Sigmoid colon (tissue), 7 donors: ENCODE data around the gene SPTBN4. TPM values are rescaled to one million over a fixed set of nuclear protein-coding genes. Genes with fewer than 3 reads are reported as not detected.
A peak's percentile ranks its signal among the peaks of the same experiment; 100 is the strongest.
"Not testable (repeated sequence)": the region's sequence is repeated elsewhere in the genome, so short reads cannot be mapped to it uniquely, and the experiment has no call there.

Source experiments
- DNase-seq: peaks from one replicate; pipeline ENCODE4 v3.0.0-alpha.2; 2019
- H3K27ac ChIP-seq, 4 donors: fragments of 200-600 bp; sonication (generic); one replicate each; pipeline ENCODE4 v1.5.1; 2016 to 2019; ENCODE audit warnings: mild to moderate bottlenecking in 1 of 4
- H3K27me3 ChIP-seq, 3 donors: fragments of 200-600 bp; sonication (generic); one replicate each; pipeline ENCODE4 v1.5.1; 2019; ENCODE audit warnings: mild to moderate bottlenecking in 1 of 3
- H3K36me3 ChIP-seq, 4 donors: fragments of 200-600 bp; sonication (generic); one replicate each; pipeline ENCODE4 v1.5.1; 2016 to 2019
- H3K4me1 ChIP-seq, 4 donors: fragments of 200-600 bp; sonication (generic); one replicate each; pipeline ENCODE4 v1.5.1; 2017 to 2019
- H3K4me3 ChIP-seq, 4 donors: fragments of 200-600 bp; sonication (generic); one replicate each; pipeline ENCODE4 v1.5.1; 2017 to 2019; ENCODE audit warnings: mild to moderate bottlenecking in 2 of 4, moderate library complexity in 1 of 4
- H3K9me3 ChIP-seq, 4 donors: fragments of 200-600 bp in 3 of 4; sonication (generic) in 3 of 4; one replicate each; pipeline versions ENCODE4 v1.5.1 to v1.6.1; 2013 to 2019
- EP300 ChIP-seq, 4 donors: sonication (generic); formaldehyde crosslinking; IDR thresholded peaks; one replicate each; pipeline ENCODE4 v1.6.1; 2017; ENCODE audit warnings: antibody characterized with exemption in 4 of 4
- POLR2A ChIP-seq, 2 donors: fragments of 450-650 bp; IDR thresholded peaks; one replicate each; pipeline ENCODE4 v1.6.1; 2016; ENCODE audit warnings: antibody characterized with exemption in 2 of 2, mild to moderate bottlenecking in 2 of 2, moderate library complexity in 2 of 2
- POLR2AphosphoS5 ChIP-seq, 4 donors: sonication (generic); formaldehyde crosslinking; IDR thresholded peaks; one replicate each; pipeline ENCODE4 v1.6.1; 2017; ENCODE audit warnings: antibody characterized with exemption in 4 of 4
- WGBS, 2 donors: extraction: QIAGEN DNeasy Blood & Tissue Kit; methylation state at CpG; one replicate each; pipeline ENCODE4 v1.1.7; 2013; 5-methylcytosine and 5-hydroxymethylcytosine counted together
- intact Hi-C: fragments of 100-400 bp; cut with DNase I; formaldehyde crosslinking; loops from one replicate; pipeline ENCODE4 v1.15.1; 2023
- polyA plus RNA-seq, 3 donors: library from polyadenylated mRNA; stranded (reverse); fragments of 200-250 nt; gene quantifications; one replicate each; pipeline ENCODE4 v1.2.3, GENCODE V29; 2013
- total RNA-seq, 4 donors: library from RNA; depleted of rRNA; stranded (reverse); fragments of >200 nt; gene quantifications; one replicate each; pipeline ENCODE4 v1.1.0, GENCODE V29; 2016
- TF ChIP-seq, protein P1 (sequence below), 4 experiments: fragments of 450-650 bp in 3 of 4; fragments of 200-600 bp in 1 of 4; IDR thresholded peaks; one replicate each; pipeline ENCODE4 v1.5.1; 2016 to 2019; ENCODE audit warnings: antibody characterized with exemption in 4 of 4, mild to moderate bottlenecking in 3 of 4, moderate library complexity in 2 of 4
- donor health status: healthy with polysubstance abuse.
- donor health status: Bipolar disorder and iron deficiency.
- donor health status: healthy.

The SPTBN4 gene
- total and polyA plus RNA-seq, 7 donors = 0.23 to 5.0 (median 1.8) TPM; not detected in 1

GRCh38 chr19:40521276-40521675 is 54.5 kb downstream of the SPTBN4 start:
- no peaks in the 10 kb centered on the region for H3K36me3 ChIP-seq
- H3K4me1 ChIP-seq = peaks cover 0 to 7% (median 7%) of the 10 kb centered on the region in 4 donors
- TF ChIP-seq POLR2A (IDR thresholded peaks at IDR 0.05) (no peak), POLR2AphosphoS5 (IDR thresholded peaks at IDR 0.05) (no peak), EP300 (IDR thresholded peaks at IDR 0.05) (no peak)
- TF ChIP-seq, protein P1, sequence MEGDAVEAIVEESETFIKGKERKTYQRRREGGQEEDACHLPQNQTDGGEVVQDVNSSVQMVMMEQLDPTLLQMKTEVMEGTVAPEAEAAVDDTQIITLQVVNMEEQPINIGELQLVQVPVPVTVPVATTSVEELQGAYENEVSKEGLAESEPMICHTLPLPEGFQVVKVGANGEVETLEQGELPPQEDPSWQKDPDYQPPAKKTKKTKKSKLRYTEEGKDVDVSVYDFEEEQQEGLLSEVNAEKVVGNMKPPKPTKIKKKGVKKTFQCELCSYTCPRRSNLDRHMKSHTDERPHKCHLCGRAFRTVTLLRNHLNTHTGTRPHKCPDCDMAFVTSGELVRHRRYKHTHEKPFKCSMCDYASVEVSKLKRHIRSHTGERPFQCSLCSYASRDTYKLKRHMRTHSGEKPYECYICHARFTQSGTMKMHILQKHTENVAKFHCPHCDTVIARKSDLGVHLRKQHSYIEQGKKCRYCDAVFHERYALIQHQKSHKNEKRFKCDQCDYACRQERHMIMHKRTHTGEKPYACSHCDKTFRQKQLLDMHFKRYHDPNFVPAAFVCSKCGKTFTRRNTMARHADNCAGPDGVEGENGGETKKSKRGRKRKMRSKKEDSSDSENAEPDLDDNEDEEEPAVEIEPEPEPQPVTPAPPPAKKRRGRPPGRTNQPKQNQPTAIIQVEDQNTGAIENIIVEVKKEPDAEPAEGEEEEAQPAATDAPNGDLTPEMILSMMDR (IDR thresholded peaks at IDR 0.05) = no peak
- H3K4me3 ChIP-seq = no peak overlapping the region
- H3K27me3 ChIP-seq = peaks cover 5 to 41% (median 10%) of the 10 kb centered on the region in 3 donors
- no peaks in the 10 kb centered on the region for H3K9me3 ChIP-seq
- WGBS, 2 donors = 80 to 81% methylated on average over 8 of the region's 8 CpGs
- intact Hi-C loops = loop anchor here (10.0 kb wide), 1 partner anchor 216 kb away; no protein-coding TSS in a partner anchor
- no peak for DNase-seq
- H3K27ac ChIP-seq = no peak overlapping the region

DNA sequence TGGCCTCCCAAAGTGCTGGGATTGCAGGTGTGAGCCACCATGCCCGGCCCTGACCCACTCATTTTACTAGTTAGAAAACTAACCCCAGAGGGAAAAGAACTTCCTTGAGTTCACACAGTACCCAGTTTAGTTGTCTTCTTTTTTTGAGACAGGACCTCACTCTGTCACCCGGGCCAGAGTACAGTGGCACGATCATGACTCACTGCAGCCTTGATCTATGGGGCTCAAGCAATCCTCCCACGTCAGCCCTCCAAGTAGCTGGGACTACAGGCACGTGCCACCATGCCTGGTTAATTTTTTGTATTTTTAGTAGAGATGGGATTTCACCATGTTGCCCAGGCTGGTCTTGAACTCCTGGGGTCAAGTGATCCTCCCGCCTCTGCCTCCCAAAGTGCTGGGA is 55.1 kb downstream of the SPTBN4 start:
- 80 to 89% methylated on average over 6 of the region's 6 CpGs for WGBS, 2 donors
- H3K9me3 ChIP-seq, H3K36me3 ChIP-seq, H3K4me1 ChIP-seq, H3K4me3 ChIP-seq, DNase-seq, H3K27ac ChIP-seq: not testable (repeated sequence)
- intact Hi-C loops = loop anchor here (10.0 kb wide), 1 partner anchor 217 kb away; no protein-coding TSS in a partner anchor
- peaks cover 5 to 41% (median 10%) of the 10 kb centered on the region in 3 donors for H3K27me3 ChIP-seq

- no peak for DNase-seq
- no peak overlapping the region for H3K27ac ChIP-seq
- peaks cover 5 to 34% (median 10%) of the 10 kb centered on the region in 3 donors for H3K27me3 ChIP-seq
- H3K4me1 ChIP-seq = peaks cover 0 to 7% (median 7%) of the 10 kb centered on the region in 4 donors
- no peaks in the 10 kb centered on the region for H3K9me3 ChIP-seq
- no peak overlapping the region for H3K4me3 ChIP-seq
- WGBS, 2 donors = 38 to 42% methylated on average over 17 of the region's 17 CpGs
- no peak for TF ChIP-seq POLR2A (IDR thresholded peaks at IDR 0.05)
- TF ChIP-seq, protein P1 (IDR thresholded peaks at IDR 0.05) = peak in 2 of 4 experiments; percentile 18 to 21
- intact Hi-C loops = loop anchor here (10.0 kb wide), 1 partner anchor 219 kb away; no protein-coding TSS in a partner anchor
- H3K36me3 ChIP-seq = no peaks in the 10 kb centered on the region
These were observed 56.7 kb downstream of the SPTBN4 start for GRCh38 chr19:40523322-40524047.

- TF ChIP-seq, protein P1 (IDR thresholded peaks at IDR 0.05) = no peak
- TF ChIP-seq POLR2AphosphoS5 (IDR thresholded peaks at IDR 0.05) = no peak
- no peak for TF ChIP-seq POLR2A (IDR thresholded peaks at IDR 0.05)
- TF ChIP-seq EP300 (IDR thresholded peaks at IDR 0.05) = no peak
- no peak overlapping the region for H3K27ac ChIP-seq
- no peak for DNase-seq
- H3K9me3 ChIP-seq = no peaks in the 10 kb centered on the region
- no peaks in the 10 kb centered on the region for H3K36me3 ChIP-seq
- peaks cover 5 to 31% (median 10%) of the 10 kb centered on the region in 3 donors for H3K27me3 ChIP-seq
- no peak overlapping the region for H3K4me3 ChIP-seq
- WGBS, 2 donors = 61 to 71% methylated on average over 5 of the region's 5 CpGs
- intact Hi-C loops = loop anchor here (10.0 kb wide), 1 partner anchor 219 kb away; no protein-coding TSS in a partner anchor
- peaks cover 0 to 10% (median 7%) of the 10 kb centered on the region in 4 donors for H3K4me1 ChIP-seq
These were observed 57.3 kb downstream of the SPTBN4 start for GRCh38 chr19:40524133-40524549.

DNA sequence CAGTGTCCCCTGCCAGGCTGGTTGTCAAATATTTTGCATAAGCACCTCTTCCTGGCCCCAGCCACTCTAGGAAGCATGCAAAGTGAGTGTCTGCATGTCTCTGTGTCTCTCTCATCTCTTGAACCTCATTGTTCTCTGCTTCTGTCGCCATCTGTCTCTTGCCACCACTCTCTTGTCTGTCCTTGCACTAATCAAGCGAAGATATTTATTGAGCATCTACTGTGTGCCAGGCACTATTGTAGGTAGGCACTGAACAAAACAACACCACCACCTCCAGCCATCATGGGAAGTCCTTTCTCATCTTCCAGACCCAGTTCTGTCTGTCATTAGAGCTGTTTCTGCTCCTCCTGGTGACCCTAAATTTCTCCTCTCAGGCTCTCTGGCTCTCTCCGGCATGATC is 57.9 kb downstream of the SPTBN4 start:
- Histone ChIP-seq H3K27me3 (peaks cover 5 to 27% (median 9%) of the 10 kb centered on the region in 3 donors), H3K4me3 (no peak overlapping the region), H3K4me1 (peaks cover 0 to 10% (median 7%) of the 10 kb centered on the region in 4 donors), H3K27ac (no peak overlapping the region), H3K36me3 (no peaks in the 10 kb centered on the region), H3K9me3 (no peaks in the 10 kb centered on the region)
- TF ChIP-seq POLR2AphosphoS5 (IDR thresholded peaks at IDR 0.05) (no peak), POLR2A (IDR thresholded peaks at IDR 0.05) (no peak), EP300 (IDR thresholded peaks at IDR 0.05) (no peak)
- TF ChIP-seq, protein P1 (IDR thresholded peaks at IDR 0.05) = no peak
- no peak for DNase-seq
- intact Hi-C loops = loop anchor here (5.0 to 10.0 kb wide), 3 partner anchors 57 to 220 kb away; partner anchors contain the start of genes BLVRB and SPTBN4
- 90 to 92% methylated on average over 3 of the region's 3 CpGs for WGBS, 2 donors
